ENCODE measurements around the gene ELFN2. TPM values are rescaled to one million over a fixed set of nuclear protein-coding genes. Genes with fewer than 3 reads are reported as not detected.
A peak's percentile ranks its signal among the peaks of the same experiment; 100 is the strongest.
"Not testable (repeated sequence)": the region's sequence is repeated elsewhere in the genome, so short reads cannot be mapped to it uniquely, and the experiment has no call there.

ELFN2 gene
- total RNA-seq, 1 donor: under 0.01 TPM

DNA sequence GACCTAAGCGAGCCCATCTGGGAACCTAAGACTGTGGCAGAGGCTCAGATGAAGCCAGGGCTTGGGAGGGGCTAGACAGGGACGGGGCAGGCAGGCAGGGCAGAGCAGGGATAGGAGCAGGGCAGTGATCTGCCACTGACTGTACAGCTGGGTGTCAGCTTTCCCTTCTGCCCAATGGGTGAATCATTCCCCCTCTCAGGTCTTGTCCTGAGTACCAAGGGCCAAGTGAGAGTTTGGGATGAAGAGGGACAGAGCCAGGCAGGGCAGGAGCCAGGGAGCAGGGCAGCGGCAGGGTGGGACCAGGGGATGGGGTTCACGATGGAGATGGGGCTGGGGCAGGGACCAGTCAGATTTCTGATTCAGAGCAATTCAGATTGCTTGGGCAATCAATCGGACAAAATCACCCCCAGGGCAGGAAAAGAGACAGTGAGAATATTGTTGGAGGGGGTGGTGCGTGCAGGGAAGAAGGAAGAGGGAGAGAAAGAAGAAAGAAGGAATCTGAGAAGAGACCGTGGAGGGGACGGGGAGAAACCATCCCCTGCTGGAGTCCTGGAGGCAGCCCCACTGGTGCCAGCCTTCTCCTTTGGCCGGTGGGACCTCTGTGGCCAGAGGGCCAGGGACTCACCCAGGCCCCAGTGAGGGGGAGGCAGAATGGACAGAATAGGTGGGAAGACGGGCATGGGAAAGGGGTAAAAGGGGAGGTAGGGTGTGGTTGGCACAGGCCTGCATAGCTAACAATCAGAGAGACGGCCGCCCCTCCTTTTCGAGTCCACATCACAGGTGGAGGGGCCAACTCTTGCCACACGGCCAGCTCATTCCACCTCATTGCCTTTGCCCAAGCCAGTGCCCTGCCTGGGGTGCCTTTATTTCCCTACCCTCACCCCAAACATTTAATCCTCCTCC is 97.8 kb downstream of the ELFN2 start:
- no peak overlapping the region for H3K4me3 ChIP-seq (ENCODE audit: low read depth, low read length)
- TF ChIP-seq, protein P1, sequence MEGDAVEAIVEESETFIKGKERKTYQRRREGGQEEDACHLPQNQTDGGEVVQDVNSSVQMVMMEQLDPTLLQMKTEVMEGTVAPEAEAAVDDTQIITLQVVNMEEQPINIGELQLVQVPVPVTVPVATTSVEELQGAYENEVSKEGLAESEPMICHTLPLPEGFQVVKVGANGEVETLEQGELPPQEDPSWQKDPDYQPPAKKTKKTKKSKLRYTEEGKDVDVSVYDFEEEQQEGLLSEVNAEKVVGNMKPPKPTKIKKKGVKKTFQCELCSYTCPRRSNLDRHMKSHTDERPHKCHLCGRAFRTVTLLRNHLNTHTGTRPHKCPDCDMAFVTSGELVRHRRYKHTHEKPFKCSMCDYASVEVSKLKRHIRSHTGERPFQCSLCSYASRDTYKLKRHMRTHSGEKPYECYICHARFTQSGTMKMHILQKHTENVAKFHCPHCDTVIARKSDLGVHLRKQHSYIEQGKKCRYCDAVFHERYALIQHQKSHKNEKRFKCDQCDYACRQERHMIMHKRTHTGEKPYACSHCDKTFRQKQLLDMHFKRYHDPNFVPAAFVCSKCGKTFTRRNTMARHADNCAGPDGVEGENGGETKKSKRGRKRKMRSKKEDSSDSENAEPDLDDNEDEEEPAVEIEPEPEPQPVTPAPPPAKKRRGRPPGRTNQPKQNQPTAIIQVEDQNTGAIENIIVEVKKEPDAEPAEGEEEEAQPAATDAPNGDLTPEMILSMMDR (IDR thresholded peaks at IDR 0.05; ENCODE audit: insufficient read depth, low read depth, low read length): no peak
- no peak for DNase-seq (ENCODE audit: low read depth)

- H3K4me3 ChIP-seq (ENCODE audit: low read depth, low read length); DNase-seq (ENCODE audit: low read depth): not testable (repeated sequence)
Measured at GRCh38 chr22:37328538-37329237, 98.6 kb downstream of the ELFN2 start.

DNA sequence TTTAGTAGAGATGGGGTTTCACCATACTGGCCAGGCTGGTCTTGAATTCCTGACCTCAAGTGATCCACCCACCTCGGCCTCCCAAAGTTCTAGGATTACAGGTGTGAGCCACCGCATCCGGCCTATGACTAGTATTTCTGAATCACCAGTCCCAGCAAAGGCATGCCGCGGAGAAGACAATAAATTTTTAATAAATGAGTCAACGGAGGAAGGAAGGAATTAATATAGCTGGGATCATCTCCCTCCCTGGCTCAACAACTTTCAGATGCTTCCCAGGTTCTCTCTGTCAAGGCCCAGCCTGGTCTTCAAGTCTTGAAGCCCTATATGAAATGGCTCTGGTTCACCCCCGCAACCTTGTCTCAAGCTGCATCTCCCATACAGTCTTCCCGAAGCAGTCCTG is 99.3 kb downstream of the ELFN2 start:
- H3K4me3 ChIP-seq (ENCODE audit: low read depth, low read length): no peak overlapping the region
- DNase-seq (ENCODE audit: low read depth): peak; percentile 58
- TF ChIP-seq, protein P1 (IDR thresholded peaks at IDR 0.05; ENCODE audit: insufficient read depth, low read depth, low read length): no peak

GRCh38 chr22:37326726-37327125 is 100.6 kb downstream of the ELFN2 start:
- TF ChIP-seq, protein P1 (IDR thresholded peaks at IDR 0.05; ENCODE audit: insufficient read depth, low read depth, low read length): no peak
- H3K4me3 ChIP-seq (ENCODE audit: low read depth, low read length): no peak overlapping the region
- DNase-seq (ENCODE audit: low read depth): no peak

DNA sequence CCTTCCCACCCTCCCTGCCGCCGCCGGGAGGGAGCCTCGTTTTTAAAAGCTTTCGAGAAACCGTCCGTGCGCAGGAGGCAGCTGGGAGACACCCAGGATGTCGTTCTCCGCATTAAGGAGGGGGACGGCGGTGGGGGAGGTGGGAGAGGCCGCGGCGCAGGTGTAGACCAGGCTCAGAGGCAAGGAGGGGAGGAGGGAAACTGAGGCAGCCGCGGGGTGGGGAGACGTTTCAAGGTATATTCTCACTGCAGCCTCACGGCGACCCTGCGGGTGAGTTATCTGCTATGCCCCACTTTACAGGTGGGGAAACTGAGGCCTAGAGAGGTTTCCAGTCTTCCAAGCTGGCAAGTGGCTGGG is 102.3 kb downstream of the ELFN2 start:
- no peak for DNase-seq (ENCODE audit: low read depth)
- peak overlapping the region; percentile 17 for H3K4me3 ChIP-seq (ENCODE audit: low read depth, low read length)
- TF ChIP-seq, protein P1 (IDR thresholded peaks at IDR 0.05; ENCODE audit: insufficient read depth, low read depth, low read length): no peak

- peak overlapping the region; percentile 17 for H3K4me3 ChIP-seq (ENCODE audit: low read depth, low read length)
- DNase-seq (ENCODE audit: low read depth): no peak
- TF ChIP-seq, protein P1 (IDR thresholded peaks at IDR 0.05; ENCODE audit: insufficient read depth, low read depth, low read length): no peak
Measured at GRCh38 chr22:37324340-37325038, 102.8 kb downstream of the ELFN2 start.

Data from fibroblast of villous mesenchyme (primary cell).